ENCODE data around the gene KRT78.

KRT78 gene

DNA sequence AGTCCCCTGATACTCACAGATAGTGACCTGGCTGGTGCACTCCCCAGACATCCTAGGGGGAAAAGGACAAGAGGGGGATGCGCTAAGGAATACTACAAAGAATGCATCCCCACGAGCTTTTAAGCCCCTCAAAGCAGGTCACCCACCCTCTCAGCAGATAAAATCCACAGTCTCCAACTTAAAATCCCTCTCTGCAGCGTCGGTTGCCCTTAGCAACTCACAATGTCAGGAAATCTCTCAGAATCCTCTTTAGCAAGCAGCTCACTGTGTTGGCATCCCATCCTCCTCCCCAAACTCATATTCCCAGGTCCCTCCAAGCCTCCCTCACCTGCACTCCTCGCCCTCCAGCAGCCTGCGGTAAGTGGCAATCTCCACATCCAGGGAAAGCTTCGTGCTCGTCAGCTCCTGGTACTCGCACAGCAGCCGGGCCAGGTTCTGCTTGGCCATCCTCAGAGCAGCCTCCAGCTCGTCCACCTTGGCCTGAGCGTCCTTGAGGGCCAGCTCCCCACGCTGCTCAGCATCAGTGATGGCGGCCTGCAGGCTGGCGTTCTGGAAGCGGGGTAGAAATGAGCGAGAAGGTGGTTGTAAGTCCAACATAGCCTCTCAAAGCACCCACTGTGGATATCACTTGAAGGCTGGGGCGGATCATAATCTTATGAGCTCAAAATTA lies 9.2 kb downstream of the KRT78 start:
- DNase-seq (ENCODE audit: low read depth, low spot score), result no peak

- no peak for DNase-seq (ENCODE audit: low read depth, low spot score)
These were observed 10.0 kb downstream of the KRT78 start for GRCh38 chr12:52838609-52839435.

DNA sequence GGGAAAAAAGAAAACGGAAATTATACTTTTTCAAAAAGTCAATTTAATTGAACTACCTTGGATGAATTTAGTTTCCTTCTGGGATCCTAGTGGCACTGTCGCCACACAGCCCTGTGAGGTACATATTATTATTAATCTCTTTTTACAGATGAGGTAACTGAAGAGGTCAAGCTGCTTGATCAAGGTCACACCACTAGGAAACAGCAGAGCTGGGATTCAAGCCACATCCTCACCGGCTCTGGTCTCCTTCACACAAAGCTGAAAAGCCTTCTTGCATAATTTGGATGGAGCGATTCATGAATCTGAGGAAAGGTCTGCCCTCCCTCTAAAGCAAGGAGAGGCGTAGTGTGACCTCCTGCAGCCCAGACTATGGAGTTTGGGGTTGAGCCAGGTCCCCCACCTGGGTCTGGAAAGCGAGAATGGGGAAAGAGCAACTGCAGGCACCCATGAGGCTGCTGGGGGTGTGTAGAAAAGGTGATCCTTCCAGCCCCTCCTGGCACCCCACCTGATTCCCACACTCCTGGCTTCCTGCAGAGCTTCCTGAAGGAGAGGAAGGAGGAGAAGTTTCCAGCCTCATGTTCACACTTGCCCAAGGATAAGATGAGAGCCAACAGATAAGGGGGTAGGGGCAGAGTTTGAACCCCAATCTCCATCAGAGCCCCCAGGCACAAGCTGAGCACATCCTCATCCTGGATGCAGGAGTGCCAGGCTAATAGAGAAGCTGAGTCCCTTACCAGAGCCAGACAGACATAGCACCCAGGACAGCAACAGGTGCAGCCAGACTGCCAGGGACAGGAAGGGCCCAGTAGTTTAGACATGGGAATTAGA lies 10.8 kb downstream of the KRT78 start:
- no peak for DNase-seq (ENCODE audit: low read depth, low spot score)

- DNase-seq (ENCODE audit: low read depth, low spot score), result no peak
These were observed 11.4 kb downstream of the KRT78 start for GRCh38 chr12:52837413-52837741.

DNA sequence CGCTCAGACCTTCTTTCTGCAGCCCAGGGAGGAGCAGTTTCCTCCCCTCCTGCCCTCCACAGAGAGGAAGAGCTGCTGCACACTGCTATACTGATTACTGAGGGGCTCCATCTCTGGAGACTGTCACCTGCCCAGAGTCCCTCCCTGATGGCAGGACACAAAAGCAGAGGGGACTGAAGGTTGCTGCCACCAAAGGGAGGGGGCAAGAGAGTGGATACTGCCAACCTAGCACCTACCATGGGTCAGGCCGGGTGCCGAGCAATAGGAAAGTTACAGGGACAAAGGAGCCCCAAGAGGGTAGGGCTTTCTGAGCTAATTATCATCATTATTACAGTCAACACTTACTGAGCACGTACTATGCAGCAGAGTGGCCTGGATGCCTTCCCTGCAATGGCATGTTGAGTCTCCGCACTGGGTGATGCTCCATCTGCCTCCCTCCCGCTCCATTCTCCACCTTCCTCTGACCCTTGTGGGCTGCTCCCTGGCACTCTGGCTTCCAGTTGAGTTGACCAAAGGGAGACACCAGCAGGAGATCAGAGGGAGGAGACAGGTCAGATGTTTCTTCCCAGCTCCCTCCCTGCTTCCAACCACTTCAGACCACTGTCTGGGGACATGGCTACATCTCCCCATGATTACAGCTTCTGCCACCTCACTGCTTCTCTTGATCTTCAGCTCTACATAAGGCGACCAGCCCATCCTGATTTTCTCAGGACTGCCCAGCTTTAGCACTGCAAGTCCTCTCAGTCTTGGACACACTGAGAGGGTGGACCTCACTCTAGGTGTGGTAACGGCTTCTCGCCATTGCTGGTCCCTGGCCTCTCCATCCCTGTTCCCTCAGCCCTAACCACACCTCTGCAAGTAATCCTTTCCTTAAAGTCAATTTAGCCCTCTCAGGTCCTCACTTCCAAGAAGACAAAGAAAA lies 12.0 kb downstream of the KRT78 start:
- DNase-seq (ENCODE audit: low read depth, low spot score), result no peak

- DNase-seq (ENCODE audit: low read depth, low spot score), result no peak
These were observed 12.7 kb downstream of the KRT78 start for GRCh38 chr12:52836042-52836466.

DNA sequence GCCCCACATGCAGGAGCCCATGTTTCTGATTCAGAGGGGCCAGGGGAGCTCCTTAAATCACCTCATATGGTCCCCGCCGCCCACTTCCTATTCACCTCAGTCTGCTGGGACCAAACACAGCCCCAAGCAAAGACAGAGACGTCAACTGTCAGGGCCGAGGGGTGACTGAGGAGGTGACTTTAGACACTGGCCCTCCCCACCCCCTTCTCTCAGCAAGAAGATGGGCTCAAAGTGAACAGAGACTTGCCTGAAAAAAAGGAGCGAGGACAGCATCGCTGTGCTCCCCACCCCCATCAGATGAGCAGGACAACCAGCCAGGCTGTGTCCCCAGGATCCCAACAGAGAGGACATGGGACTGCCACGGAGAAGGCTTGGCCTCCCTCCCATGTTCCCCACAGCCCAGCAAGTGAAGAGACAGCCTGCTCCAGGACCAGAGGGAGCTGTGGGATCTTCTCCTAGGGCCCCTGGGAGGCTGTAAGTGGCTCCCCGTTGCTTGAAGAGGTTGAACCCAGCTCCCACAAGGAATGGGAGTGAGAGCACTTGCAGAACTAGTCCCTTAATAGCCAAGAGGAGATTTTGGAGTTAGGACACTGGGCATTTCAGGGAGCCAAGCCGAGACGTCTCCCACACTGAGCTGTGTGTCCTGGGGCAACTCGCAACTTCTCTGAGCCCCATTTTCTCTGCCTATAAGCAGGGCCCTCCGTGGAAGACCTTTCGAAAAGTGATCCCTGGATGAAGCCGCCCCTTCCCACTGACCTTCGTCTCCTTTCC lies 13.3 kb downstream of the KRT78 start:
- DNase-seq (ENCODE audit: low read depth, low spot score), result no peak

- DNase-seq (ENCODE audit: low read depth, low spot score), result no peak
These were observed 14.1 kb downstream of the KRT78 start for GRCh38 chr12:52834727-52835001.

DNA sequence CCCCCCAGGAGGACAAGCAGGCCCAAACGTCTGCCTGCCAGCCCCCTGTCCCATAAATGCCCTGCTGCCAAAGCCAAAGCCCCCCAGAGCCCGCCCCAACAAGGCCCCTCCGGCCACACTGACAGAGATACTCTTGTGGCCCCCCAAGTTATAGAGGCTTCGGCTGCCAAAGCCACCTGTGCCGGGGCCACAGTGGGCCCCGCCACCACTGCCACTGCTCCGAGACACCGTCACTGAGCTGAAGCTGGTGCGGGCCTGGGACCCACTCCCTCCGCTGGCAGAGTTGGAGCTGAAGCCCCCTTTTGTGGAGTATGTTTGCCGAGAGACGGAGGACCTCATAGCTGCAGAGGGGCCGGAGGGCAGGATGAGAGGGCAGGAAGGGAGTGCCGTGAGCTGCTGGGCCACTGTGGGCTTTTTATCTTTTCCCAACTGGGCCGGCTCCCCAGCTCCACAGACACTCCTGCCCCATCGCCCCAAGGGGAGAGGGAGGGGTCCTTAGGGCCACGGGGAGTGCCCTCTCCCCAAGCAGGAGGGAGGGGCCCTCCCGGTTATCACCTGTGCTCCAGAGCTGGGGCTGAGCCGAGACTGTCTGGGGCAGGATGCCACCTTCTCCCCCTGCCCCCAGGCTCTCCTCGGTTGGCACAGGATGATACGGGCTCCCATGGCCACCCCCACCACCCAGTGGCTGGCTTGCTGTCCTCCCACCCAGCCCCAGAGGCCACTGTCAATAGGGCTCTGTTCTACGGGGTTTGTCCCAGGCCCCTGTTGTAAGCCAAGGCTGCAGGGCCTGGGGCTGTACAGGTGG lies 14.7 kb downstream of the KRT78 start, which contains the start of gene KRT79:
TSS of gene KRT79 (minus strand) at position 390 of the 805 bp plus-strand sequence. CDS start at position 339, 51 bp downstream.
- no peak for DNase-seq (ENCODE audit: low read depth, low spot score)

DNA sequence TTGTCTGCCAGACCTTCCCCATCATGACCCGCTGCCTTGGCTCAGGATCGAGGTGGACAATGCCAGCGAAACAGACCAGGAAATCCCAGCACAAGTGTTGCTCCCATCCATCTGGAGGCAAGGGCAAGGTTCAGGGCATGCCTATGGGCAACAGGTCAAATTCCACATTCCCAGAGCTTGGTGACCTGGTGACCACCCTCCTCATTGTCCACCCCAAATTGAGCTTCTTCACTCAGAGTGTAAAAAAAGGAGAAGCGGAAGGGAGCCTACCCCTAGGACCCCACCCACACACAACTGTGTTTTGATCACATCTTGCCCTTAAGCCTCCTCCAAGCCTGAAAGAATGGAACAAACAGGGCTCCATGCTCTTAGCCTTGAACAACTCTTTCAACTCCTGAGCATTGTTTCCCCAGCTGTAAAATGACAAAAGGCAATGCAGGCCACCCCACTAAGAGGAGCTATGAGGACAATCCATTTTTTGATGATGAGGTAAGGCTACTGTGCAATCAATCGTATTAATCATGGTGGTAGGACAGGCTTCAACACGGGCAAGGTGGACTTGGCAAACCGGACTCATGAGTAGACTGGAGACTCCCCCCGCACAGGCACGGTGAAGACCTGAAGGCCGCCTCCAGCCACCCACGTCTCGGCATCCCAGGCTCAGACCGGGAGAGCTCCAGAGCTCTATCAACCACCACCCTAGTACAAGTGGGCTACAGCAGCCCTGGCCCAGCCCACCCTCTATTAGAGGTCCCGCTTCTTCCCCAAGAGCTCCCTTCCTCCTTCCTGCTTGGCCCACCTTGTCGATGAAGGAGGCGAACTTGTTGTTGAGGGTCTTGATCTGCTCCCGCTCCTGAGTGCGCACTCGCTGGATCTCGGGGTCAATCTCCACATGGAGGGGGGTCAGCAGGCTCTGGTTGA lies 15.5 kb downstream of the KRT78 start:
- no peak for DNase-seq (ENCODE audit: low read depth, low spot score)

DNA sequence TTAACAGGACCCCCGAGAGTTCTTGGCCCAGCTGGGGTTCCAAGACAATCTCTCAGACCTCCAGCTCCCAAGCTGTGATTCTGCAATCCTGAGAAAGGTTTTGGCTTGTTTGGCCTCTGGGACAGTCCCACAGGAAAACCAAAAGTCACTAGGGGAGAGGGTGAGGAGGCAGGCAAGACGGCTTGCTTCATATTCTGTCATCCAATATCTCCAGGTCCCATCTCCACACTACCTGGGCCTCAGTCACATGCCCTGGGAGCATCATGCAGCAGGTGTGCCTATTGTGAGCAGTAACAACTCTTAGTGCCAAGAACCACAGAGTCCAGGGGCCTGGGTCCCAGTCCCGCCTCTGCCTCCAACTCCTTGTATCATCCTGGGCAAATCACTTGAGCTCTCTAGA lies 16.3 kb downstream of the KRT78 start:
- DNase-seq (ENCODE audit: low read depth, low spot score), result no peak

DNA sequence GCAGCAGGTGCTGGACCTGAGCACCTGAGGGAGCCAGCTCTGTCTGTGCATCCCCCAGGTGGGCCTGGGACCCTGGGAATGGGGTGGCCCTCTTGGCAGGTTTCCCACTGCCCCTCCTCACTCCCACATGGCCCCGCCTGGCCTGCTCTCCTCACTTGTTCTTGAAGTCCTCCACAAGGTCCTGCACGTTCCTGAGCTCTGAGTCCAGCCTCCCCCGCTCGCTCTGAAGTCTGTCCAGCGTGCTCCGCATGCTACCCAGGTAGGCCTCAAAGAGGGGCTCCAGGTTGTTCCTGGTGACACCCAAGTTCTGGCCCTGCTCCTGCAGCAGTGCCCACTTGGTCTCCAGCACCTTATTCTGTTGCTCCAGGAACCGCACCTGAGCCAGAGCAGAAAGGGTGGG lies 17.5 kb downstream of the KRT78 start:
- no peak for DNase-seq (ENCODE audit: low read depth, low spot score)

DNA sequence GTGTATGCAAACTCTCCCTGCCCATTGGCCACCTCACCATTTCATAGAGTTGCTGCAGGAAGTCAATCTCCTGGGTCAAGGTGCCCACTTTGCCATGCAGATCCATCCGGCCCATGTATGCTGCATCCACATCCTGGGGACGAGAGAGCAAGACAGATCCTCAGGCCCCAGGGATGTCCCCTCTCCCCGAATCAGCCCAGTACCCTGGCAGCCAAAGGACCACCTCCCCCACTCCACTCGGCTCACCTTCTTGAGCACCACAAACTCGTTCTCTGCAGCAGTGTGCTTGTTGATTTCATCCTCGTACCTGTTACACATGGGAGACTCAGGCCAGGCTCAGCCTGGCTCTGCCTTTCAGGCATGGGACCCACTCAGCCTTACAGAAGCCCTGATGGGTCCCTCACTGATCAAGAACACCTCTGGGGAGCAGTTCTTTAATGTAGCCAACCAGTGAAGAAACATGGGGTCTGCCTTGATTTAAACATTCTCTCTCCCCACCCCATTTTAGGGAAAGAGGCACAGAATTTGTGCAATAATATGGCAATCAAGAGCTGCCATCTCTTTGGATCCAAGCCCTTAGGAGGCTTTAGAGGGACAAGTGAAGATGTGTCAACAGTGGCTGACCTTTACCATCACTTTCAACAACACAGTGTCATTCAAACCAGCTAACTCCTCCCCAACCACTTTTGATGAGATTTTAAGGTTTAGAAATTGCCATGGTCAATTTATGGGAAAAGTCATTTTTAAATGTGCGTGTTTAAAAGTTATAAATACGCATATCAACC lies 18.6 kb downstream of the KRT78 start:
- DNase-seq (ENCODE audit: low read depth, low spot score), result no peak

DNA sequence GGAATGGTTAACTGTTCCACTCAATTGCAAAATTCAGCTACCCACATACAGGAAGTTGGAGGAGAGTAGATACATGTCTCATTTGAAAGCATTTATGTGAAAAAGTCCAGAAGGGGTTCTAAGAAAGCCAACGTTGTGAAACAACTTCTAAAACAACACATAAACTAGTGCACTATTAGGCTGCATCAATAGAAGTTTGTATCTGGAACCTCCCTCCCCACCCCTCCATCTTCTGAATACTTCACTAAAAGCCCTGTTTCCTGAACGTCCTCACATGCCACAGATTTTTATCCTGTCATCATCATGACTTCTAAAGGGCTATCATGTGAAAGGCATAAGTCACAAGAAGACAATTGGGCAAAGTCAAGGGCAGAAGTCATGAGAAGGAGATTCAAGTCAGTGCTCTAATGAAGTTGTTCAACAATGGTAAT lies 20.2 kb downstream of the KRT78 start:
- no peak for DNase-seq (ENCODE audit: low read depth, low spot score)

GRCh38 chr12:52828156-52828555 lies 20.6 kb downstream of the KRT78 start:
- DNase-seq (ENCODE audit: low read depth, low spot score), result no peak

DNA sequence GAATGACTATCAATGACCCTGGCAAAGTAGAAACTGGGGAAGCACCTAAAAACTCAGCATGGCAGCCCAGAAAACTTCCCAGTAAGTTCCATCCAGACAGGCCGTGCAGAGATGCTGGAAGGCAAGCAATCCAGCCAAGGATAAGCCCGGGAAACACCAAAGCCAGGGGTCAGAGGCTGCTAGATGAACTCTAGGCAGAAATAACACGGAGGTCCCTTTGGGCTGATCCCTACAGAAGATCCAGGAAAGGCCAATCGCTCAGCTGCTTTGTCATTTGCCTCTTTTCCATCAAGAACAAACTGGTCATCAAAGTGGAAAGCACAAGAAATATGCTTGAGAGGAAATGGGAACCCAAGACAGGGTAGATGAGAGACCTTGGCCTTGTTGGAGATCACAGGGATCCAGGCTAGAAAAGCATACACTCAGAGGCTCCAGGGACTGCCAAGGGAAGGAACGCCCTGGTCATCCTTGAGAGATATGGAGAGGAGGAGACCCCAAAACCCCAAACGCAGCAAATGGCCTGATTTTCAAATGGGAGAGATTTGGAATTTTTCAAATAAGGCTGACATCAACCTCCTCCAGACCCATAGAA lies 21.2 kb downstream of the KRT78 start:
- no peak for DNase-seq (ENCODE audit: low read depth, low spot score)
